NOMO-1 treated with DMSO at 0.1 percent for 48 hours (cell line): Measurements from ENCODE around the gene SELENOO.
A peak's percentile ranks its signal among the peaks of the same experiment; 100 is the strongest.

Source experiments
- DNase-seq: peaks from one replicate; lab custom pipeline; 2025; ENCODE audit not compliant: unreplicated experiment; lab: John Stamatoyannopoulos, UW

Gene SELENOO

GRCh38 chr22:50228366-50228765 lies 27.6 kb downstream of the SELENOO start:
- DNase-seq: no peak

DNA sequence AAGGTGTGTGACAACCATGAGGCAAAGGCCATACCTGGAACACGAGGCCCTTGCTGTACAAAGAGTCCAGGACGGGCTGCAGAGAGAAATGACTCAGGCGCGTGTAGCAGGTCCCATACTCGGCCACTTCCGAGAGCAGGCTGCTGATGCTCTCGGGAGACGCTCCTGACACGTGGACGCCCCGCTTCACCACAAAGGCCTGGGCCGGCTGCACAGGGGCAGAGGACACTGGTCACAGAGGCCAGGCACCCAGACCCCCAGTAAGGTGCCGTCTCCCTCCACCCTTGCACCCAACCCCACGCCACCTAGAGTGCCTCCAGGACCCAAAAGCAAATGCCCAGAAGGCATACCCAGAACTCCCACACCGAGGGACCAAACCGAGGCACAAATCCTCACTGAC lies 28.6 kb downstream of the SELENOO start:
- no peak for DNase-seq

DNA sequence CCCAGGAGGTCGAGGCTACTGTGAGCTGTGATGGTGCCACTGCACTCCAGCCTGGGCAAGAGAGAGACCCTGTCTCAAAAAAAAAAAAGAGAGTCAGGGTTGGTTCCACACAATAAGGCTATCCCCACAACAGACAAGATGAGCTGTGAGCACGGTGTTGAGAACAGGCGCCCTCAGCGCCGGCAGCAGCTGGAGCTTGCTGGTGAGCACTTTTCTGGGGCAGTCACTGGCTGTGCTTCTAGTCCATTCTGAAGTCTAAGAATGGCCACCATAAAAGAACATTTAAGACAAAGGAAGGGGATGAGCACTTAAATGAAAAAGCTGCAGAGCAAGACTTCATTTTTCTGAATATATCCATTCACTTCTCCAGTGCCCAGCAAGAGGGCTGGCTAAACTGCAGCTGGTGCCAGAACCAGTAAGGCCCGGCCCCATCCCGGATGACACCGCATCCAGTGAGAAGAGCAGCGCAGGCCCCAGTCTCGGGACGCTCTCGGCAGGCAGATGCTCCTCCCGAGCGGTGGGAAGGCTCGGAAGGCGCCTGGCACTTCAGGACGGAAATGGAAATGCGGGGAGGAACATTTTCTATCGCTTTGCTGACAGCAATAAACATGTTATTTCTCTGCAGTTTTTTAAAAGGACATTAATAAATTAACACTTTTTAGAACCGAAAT lies 31.8 kb downstream of the SELENOO start:
- DNase-seq: no peak

GRCh38 chr22:50233223-50233622 lies 32.4 kb downstream of the SELENOO start:
- DNase-seq: no peak

- DNase-seq: no peak
Measured at GRCh38 chr22:50236731-50237409, 36.1 kb downstream of the SELENOO start.

- no peak for DNase-seq
Measured at GRCh38 chr22:50238755-50239154, 37.9 kb downstream of the SELENOO start.

- DNase-seq: no peak
Measured at GRCh38 chr22:50242406-50242949, 41.7 kb downstream of the SELENOO start.

DNA sequence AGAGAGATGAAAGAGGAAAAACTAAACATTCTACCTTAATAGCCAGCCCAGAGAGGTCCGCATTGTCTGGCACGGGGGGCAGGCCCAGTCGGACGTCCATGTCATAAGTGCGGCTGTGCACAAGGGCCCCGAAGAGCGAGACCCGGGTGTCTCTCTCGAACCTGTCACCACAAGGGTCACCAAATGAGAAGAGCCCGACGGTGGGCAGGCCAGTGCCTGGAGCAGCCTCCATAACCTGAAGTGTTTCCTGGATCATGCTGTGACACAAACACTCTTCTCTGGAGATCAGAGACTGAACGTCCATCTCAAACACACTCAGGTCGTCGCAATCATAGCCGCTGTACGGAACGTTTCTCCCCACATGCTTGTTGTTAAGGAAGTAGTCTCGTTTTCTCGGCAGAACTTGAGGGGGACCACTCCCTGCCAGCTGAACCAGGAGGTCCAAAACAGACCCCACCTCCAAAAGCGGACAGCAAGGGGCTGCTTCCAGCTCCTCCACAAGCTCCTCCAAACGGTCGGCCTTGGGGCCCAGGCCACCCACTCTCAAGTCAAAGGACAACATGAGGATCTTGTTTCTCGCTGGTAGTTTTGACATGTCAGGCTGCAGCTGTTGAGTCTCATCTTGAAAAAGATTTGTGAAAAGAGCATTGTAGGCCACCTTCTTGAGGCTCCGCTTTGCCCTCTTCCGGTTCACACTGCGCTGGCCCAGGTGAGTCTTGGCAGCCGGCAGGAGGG lies 43.0 kb downstream of the SELENOO start:
- peak; percentile 20 for DNase-seq

DNA sequence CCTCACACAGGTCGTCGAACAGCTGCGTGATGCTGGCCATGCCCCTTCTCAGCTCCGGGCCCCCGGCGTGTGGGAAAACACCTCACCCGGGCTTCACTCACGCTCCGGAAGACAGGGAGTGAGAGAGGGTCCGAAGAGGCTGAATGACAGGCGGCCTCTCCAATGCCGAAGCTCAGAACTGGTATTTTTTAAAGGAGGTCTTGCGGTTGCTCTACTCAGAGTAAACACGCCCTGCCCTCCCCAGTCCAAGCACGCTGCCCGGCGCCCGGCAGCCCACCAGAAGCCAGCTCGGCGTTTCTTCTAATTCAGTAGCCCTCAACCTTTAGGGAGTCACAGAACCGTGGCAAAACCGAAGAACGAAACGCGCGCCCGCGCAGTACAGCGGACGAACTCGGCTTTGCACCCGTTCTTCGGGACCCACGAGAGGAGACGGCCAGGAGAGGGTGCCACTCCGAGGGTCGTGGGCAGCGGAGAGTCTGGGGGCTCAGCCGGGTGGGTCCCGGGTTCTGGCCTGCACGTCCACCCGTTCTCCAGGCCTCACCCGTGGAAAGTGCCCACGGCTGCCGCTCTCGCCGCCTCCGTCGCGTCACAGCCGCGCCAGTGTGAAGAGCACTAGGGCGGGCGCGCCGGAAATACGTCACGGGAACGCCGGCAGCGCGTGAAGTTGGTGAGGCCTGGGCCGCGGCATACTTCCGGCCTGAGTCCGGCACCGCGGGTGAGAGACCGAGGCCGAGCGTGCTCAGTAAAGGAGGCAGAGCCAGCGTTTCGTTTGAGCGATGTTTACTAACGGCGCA lies 43.8 kb downstream of the SELENOO start, which contains the start of gene TUBGCP6:
TUBGCP6 (minus strand) TSS at position 604 of the 794 bp plus-strand sequence; CDS start at position 40, 564 bp downstream.
- DNase-seq: peak; percentile 92

GRCh38 chr22:50245214-50246072 lies 44.6 kb downstream of the SELENOO start:
- DNase-seq: no peak

- DNase-seq: no peak
Measured at GRCh38 chr22:50246242-50247175, 45.7 kb downstream of the SELENOO start.

DNA sequence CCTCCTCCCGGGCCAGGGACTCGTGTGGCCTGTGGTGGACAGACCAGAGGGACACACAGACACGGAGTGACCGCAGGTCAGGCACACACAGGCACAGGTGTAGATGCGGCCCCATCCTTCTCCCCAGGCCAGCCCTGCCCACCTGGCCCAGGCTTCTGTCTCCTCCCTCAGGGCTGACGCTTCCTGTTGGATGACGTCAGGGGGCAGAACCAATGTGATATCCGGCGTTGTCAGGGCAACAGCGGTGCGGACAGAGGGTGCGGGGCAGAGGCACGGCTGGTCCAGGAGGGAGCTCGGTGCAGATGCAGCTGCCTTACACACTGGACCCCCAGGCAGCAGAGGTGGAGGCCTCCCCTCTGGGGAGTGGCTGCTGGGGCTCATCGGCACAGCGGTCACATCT lies 46.9 kb downstream of the SELENOO start:
- peak; percentile 14 for DNase-seq

DNA sequence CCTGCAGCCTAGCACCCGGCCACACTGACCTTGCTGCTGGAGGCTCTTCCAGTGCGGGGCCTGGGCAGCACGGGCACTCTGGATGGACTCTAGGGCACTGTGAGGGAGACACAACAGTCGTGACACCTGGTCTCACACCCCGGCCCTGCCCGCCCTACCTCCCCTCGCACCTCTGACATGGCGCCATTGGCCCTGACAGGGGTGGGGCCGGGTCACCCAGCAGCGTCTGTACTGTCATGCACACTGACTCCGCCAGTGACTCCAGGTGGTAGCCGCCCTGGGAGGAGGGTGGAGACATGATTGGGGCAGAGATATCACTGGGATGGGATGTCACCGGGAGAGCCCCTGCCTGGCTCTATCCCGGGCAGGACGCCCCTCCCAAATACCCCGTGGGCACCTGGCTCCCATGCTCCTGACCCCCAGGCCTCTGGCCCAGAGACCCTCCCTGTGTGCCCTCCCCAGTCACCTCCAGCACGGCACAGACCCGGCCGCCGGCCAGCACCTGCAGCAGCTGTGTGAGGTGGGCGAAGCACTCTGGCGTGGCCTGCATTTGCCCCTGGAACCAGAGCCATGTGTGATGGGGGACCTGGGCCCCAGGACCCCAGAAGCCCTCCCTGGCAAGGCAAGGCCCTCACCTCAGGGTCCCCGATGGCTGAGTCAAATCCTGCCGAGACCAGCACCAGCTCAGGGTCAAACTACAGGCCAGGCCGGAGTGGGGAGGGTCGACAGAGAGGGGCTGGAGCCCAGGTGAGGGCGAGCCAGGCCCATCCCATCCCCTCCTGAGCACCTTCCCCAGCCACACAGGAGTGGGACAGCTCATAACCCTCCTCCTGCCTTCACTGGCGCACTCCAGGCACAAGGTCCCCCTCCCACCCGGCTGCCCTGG lies 47.6 kb downstream of the SELENOO start:
- DNase-seq: no peak

DNA sequence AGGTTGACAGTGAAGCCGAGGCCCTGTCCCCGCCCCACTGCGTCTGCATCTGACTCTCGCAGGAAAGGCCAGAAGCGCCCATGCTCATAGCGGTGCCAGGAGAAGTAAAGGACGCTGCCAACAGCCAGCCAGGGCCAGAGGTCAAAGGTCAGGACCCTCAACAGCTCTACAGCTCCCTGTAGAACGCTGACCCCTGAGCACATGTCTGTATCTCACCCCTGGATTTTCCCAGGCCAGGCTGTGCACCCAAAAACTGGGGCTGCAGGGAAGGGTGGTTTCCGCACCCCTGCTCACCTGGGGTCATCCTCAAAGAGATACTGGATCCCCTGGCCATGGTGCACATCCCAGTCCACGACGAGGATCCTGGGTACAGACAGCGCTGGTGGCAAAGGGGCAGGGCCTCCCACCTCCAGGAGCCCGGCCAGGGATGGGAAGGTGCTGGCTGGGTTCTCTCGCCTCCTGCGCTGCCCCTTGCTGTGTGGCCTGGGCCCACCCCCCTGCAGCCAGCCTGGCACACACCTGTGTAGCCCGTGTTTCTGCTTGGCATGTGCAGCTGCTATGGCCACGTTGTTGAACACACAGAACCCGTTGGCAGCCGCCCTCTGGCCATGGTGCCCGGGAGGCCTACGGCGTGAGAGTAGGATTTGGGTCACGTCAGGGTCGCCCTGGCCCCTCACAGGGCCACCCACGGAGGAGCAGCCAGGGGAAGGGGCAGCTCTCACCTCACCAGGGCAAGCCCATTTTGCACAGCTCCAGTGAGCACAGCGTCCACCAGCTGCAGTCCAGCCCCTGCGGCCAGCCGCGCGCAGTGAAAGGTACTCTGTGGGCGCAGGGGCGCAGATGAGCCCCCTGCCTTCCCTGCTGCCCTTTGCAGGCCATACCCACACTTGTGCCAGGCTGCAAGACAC lies 48.8 kb downstream of the SELENOO start:
- DNase-seq: no peak

DNA sequence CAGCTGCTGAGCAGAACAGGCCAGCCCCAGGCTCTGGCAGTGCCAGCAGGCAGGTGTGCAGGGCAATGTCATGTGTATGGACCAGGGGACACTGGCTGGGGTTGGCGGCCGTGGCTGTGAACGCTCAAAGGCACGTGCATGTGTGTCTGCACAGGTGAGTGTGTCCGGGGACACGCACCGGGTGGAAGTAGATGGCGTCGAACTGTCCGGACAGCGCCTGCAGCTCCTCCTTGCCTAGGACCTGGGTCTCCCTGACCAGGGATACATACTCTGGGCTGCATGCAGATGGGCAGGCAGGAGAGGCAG lies 49.4 kb downstream of the SELENOO start:
- DNase-seq: no peak

- DNase-seq: peak; percentile 79
Measured at GRCh38 chr22:50250555-50251476, 50.0 kb downstream of the SELENOO start, which contains the start of gene HDAC10. TSS of gene HDAC10 (minus strand) at chr22:50251265. CDS start at chr22:50251032, 233 bp downstream.
